A549 (cell line): ENCODE results near the gene LRP5. TPM values are rescaled to one million over a fixed set of nuclear protein-coding genes. Genes with fewer than 3 reads are reported as not detected.

Experiments used
- ATAC-seq, 2 experiments: fragments of 200-7000 bp in 1 of 2; fragments of >200 bp in 1 of 2; cut with Nextera tagmentation in 1 of 2; cut with Tn5 transposase in 1 of 2; 3 replicates each; pipeline versions ENCODE4 v1.8.0 to v1.9.1; 2018 to 2020; ENCODE audit warnings: mild to moderate bottlenecking in 1 of 2, moderate library complexity in 1 of 2
- CTCF ChIA-PET: fragments of 300-600 bp; sonication (Branson Sonifier 250); formaldehyde crosslinking; extraction: SDS; loops from one replicate; lab custom pipeline; 2021; ENCODE audit warnings: antibody characterized with exemption, inconsistent platforms; lab: Yijun Ruan, JAX
- POLR2A ChIA-PET: fragments of 350-600 bp; formaldehyde crosslinking; extraction: SDS; loops from one replicate; lab custom pipeline; 2021; ENCODE audit warnings: antibody characterized with exemption, inconsistent platforms; lab: Yijun Ruan, JAX
- DNase-seq, 2 experiments: peaks; one replicate each; pipeline versions ENCODE4 v3.0.0 to v3.0.0-alpha.2; 2011 to 2016; ENCODE audit warnings: low read depth in 1 of 2, low spot score in 1 of 2
- FAIRE-seq: peaks from 2 replicates; lab custom pipeline; 2011; peaks lifted over from hg19 to GRCh38; lab: Jason Lieb, UNC
- H3K27ac ChIP-seq, 2 experiments: fragments of >200 bp; sonication (Bioruptor Twin); formaldehyde crosslinking; 3 replicates each; pipeline ENCODE4 v1.5.1; 2016 to 2017
- H3K4me1 ChIP-seq: fragments of >200 bp; sonication (Bioruptor Twin); formaldehyde crosslinking; 3 replicates; pipeline ENCODE4 v1.6.1; 2016
- H3K4me2 ChIP-seq: fragments of >200 bp; sonication (Bioruptor Twin); formaldehyde crosslinking; 3 replicates; pipeline ENCODE4 v1.6.1; 2016
- H3K4me3 ChIP-seq: fragments of >200 bp; sonication (Bioruptor Twin); formaldehyde crosslinking; 3 replicates; pipeline ENCODE4 v1.5.1; 2016
- H3K9me3 ChIP-seq: fragments of >200 bp; sonication (Bioruptor Twin); formaldehyde crosslinking; 3 replicates; pipeline ENCODE4 v1.6.1; 2016
- BCL3 ChIP-seq: fragments of >200 bp; sonication (Bioruptor Twin); formaldehyde crosslinking; IDR thresholded peaks from 3 replicates; pipeline ENCODE4 v1.6.1; 2016
- CBX2 ChIP-seq: fragments of 200-600 bp; sonication (generic); IDR thresholded peaks from 2 replicates; pipeline ENCODE4 v1.6.1; 2016; ENCODE audit warnings: low read depth, mild to moderate bottlenecking, borderline replicate concordance
- CHD4 ChIP-seq: fragments of 200-600 bp; sonication (generic); IDR thresholded peaks from 2 replicates; pipeline ENCODE4 v1.6.1; 2016; ENCODE audit warnings: antibody characterized with exemption, mild to moderate bottlenecking, borderline replicate concordance
- CTCF ChIP-seq: fragments of >200 bp; sonication (Bioruptor Twin); formaldehyde crosslinking; IDR thresholded peaks from 3 replicates; pipeline ENCODE4 v1.5.1; 2016
- EHMT2 ChIP-seq: fragments of 200-600 bp; sonication (generic); IDR thresholded peaks from 2 replicates; pipeline ENCODE4 v1.6.1; 2016; ENCODE audit warnings: antibody characterized with exemption, low read depth, mild to moderate bottlenecking, moderate library complexity
- ELK1 ChIP-seq: fragments of 150-350 bp; IDR thresholded peaks from 2 replicates; pipeline ENCODE4 v1.6.1; 2014; ENCODE audit warnings: low read depth, mild to moderate bottlenecking, low read length
- EP300 ChIP-seq, 2 experiments: fragments of >200 bp; sonication (Bioruptor Twin); formaldehyde crosslinking; IDR thresholded peaks; 2 replicates in 1 of 2; 3 replicates in 1 of 2; pipeline ENCODE4 v1.6.1; 2016 to 2017
- ESRRA ChIP-seq: fragments of 150-350 bp; IDR thresholded peaks from 2 replicates; pipeline ENCODE4 v1.6.1; 2014; ENCODE audit warnings: mild to moderate bottlenecking, low read length, borderline replicate concordance
- FOSB ChIP-seq: fragments of 250-450 bp; sonication (Bioruptor Pico); IDR thresholded peaks from 2 replicates; pipeline ENCODE4 v1.5.0; 2020; ENCODE audit warnings: mild to moderate bottlenecking, moderate library complexity
- FOXS1 ChIP-seq: fragments of 250-450 bp; sonication (Bioruptor Pico); IDR thresholded peaks from 2 replicates; pipeline ENCODE4 v1.5.0; 2020; ENCODE audit warnings: mild to moderate bottlenecking, moderate library complexity
- HDAC2 ChIP-seq: fragments of 200-600 bp; sonication (generic); IDR thresholded peaks from 2 replicates; pipeline ENCODE4 v1.6.1; 2016
- HMGXB4 ChIP-seq: fragments of 250-450 bp; sonication (Bioruptor Pico); IDR thresholded peaks from 2 replicates; pipeline ENCODE4 v1.5.0; 2021; ENCODE audit warnings: mild to moderate bottlenecking, moderate library complexity, borderline replicate concordance
- HOXB5 ChIP-seq: fragments of 250-450 bp; sonication (Bioruptor Pico); IDR thresholded peaks from 2 replicates; pipeline ENCODE4 v1.5.0; 2020; ENCODE audit warnings: mild to moderate bottlenecking, moderate library complexity
- JUN ChIP-seq, 2 experiments: fragments of >200 bp; sonication (Bioruptor Twin); formaldehyde crosslinking; IDR thresholded peaks; 2 replicates in 1 of 2; 3 replicates in 1 of 2; pipeline ENCODE4 v1.6.1; 2016 to 2017
- JUNB ChIP-seq: fragments of >200 bp; sonication (Bioruptor Twin); formaldehyde crosslinking; IDR thresholded peaks from 2 replicates; pipeline ENCODE4 v1.6.1; 2016
- KDM1A ChIP-seq: fragments of 200-600 bp; sonication (generic); IDR thresholded peaks from 2 replicates; pipeline ENCODE4 v1.6.1; 2016; ENCODE audit warnings: low read depth, mild to moderate bottlenecking
- KDM5A ChIP-seq: fragments of 200-600 bp; sonication (generic); IDR thresholded peaks from 2 replicates; pipeline ENCODE4 v1.6.1; 2016; ENCODE audit warnings: antibody characterized with exemption, mild to moderate bottlenecking
- MAFK ChIP-seq: fragments of 450-650 bp; IDR thresholded peaks from 2 replicates; pipeline ENCODE4 v1.6.1; 2014; ENCODE audit not compliant: partially characterized antibody
- MAX ChIP-seq: IDR thresholded peaks from 2 replicates; pipeline ENCODE4 v1.6.1; 2012
- MYC ChIP-seq: IDR thresholded peaks from 2 replicates; pipeline ENCODE4 v1.6.1; 2012; ENCODE audit warnings: mild to moderate bottlenecking, inconsistent platforms, low read length, improper control_type of control experiment, borderline replicate concordance
- PHF8 ChIP-seq: fragments of 200-600 bp; sonication (generic); IDR thresholded peaks from 2 replicates; pipeline ENCODE4 v1.6.1; 2016; ENCODE audit warnings: low read depth, mild to moderate bottlenecking, antibody characterized with exemption, moderate library complexity, borderline replicate concordance
- POLR2A ChIP-seq: IDR thresholded peaks from 2 replicates; pipeline ENCODE4 v1.6.1; 2012; ENCODE audit warnings: mild to moderate bottlenecking, low read length
- RAD21 ChIP-seq, 2 experiments: fragments of >200 bp in 1 of 2; sonication (Bioruptor Twin) in 1 of 2; formaldehyde crosslinking in 1 of 2; IDR thresholded peaks in 1 of 2; conservative IDR thresholded peaks in 1 of 2; 2 replicates in 1 of 2; 3 replicates in 1 of 2; pipeline ENCODE4 v1.6.1; 2012 to 2018; ENCODE audit warnings: inconsistent platforms in 1 of 2
- RARB ChIP-seq: fragments of 250-450 bp; sonication (Bioruptor Pico); IDR thresholded peaks from 2 replicates; pipeline ENCODE4 v1.8.0; 2021; ENCODE audit warnings: mild to moderate bottlenecking, moderate library complexity
- RCOR1 ChIP-seq: fragments of 150-350 bp; IDR thresholded peaks from 2 replicates; pipeline ENCODE4 v1.6.1; 2014; ENCODE audit warnings: antibody characterized with exemption, low read length, low read depth
- REST ChIP-seq: fragments of 200-600 bp; sonication (generic); IDR thresholded peaks from 2 replicates; pipeline ENCODE4 v1.6.1; 2016; ENCODE audit warnings: antibody characterized with exemption, mild to moderate bottlenecking, moderate library complexity
- RFX5 ChIP-seq: fragments of 450-650 bp; IDR thresholded peaks from 2 replicates; pipeline ENCODE4 v1.7.1; 2014; ENCODE audit warnings: antibody characterized with exemption, mild to moderate bottlenecking, moderate library complexity
- ZC3H11A ChIP-seq: fragments of 450-650 bp; IDR thresholded peaks from 2 replicates; pipeline ENCODE4 v1.6.1; 2014; ENCODE audit warnings: antibody characterized with exemption, mild to moderate bottlenecking
- ZFP36 ChIP-seq: fragments of 450-650 bp; IDR thresholded peaks from 2 replicates; pipeline ENCODE4 v1.6.1; 2014; ENCODE audit warnings: borderline replicate concordance; ENCODE audit not compliant: partially characterized antibody
- ZNF302 ChIP-seq: fragments of 250-450 bp; sonication (Bioruptor Pico); IDR thresholded peaks from 2 replicates; pipeline ENCODE4 v1.9.0; 2021; ENCODE audit warnings: inconsistent platforms, mild to moderate bottlenecking, moderate library complexity
- WGBS: methylation state at CpG from one replicate; pipeline ENCODE4 v1.1.6; 2017; ENCODE audit errors: missing lambda C conversion rate; 5-methylcytosine and 5-hydroxymethylcytosine counted together
- polyA plus RNA-seq, 4 experiments: library from polyadenylated mRNA; depleted of rRNA in 3 of 4; stranded (reverse); fragments of >200 nt; fragmentation: RNase III in 1 of 4; extraction: RNeasy Plus Mini Kit Qiagen cat#74134 plus additional on column Dnase treatment in 1 of 4; gene quantifications; 2 replicates in 3 of 4; 3 replicates in 1 of 4; pipeline ENCODE4 v1.2.3, GENCODE V29; 2011 to 2017

The LRP5 gene
- polyA plus RNA-seq, 2 of the 4 experiments (the other 2 are of a cell fraction) = 10.9 to 32.3 TPM

- H3K4me3 ChIP-seq = no peak overlapping the region
- ChIA-PET POLR2A (interaction anchor here (1.0 kb wide), 1 partner anchor 82 kb away, joined by 3 read pairs; the partner anchor contains the start of gene C11orf24), CTCF (interaction anchor here (0.6 to 6.3 kb wide), 3 partner anchors 30 to 97 kb away, joined by 3 to 33 read pairs (median 9); no protein-coding TSS in a partner anchor)
- FAIRE-seq (peak; percentile 93), ATAC-seq (peak; percentile 79 to 92), DNase-seq (peak; percentile 91 to 98)
- H3K9me3 ChIP-seq = 0 out of 3 replicates have a peak, but pooled peaks cover 6% of the 10 kb centered on the region
- peak overlapping the region; percentile 91 to 92 for H3K27ac ChIP-seq
- H3K4me2 ChIP-seq = peak overlapping the region; percentile 80
- peaks cover 34% of the 10 kb centered on the region for H3K4me1 ChIP-seq
- 1% methylated on average over 26 of the region's 27 CpGs for WGBS
- TF ChIP-seq MAX (peak; percentile 95), FOXS1 (CRISPR knock-in tag) (no peak), MYC (no peak), KDM5A (no peak), BCL3 (no peak), RCOR1 (peak; percentile 91; the same call in 1 of the 2 replicates), PHF8 (no peak), MAFK (no peak), CTCF (peak; percentile 7; the same call in 1 of the 3 replicates), HOXB5 (no peak), EP300 (IDR thresholded peaks at IDR 0.05) (peak in 1 of 2 experiments; percentile 63; a peak in 1 of 5 replicates), ZC3H11A (no peak), POLR2A (no peak), ESRRA (no peak), CHD4 (peak; percentile 88; the same call in 1 of the 2 replicates), REST (no peak), KDM1A (peak; percentile 97), JUNB (peak; percentile 51), ELK1 (no peak), RAD21 (conservative IDR thresholded peaks at IDR 0.05 in 1 of 2, IDR thresholded peaks at IDR 0.05 in 1 of 2) (peak; percentile 9 to 29; a peak in 2 of 5 replicates), JUN (IDR thresholded peaks at IDR 0.05) (peak; percentile 75; a peak in 3 of 5 replicates), RARB (no peak), EHMT2 (no peak), HMGXB4 (CRISPR knock-in tag) (no peak), HDAC2 (peak; percentile 90), RFX5 (no peak), CBX2 (no peak), FOSB (CRISPR knock-in tag) (no peak), ZFP36 (no peak), ZNF302 (no peak)
These were observed 41.9 kb downstream of the LRP5 start for GRCh38 chr11:68354148-68354872.
